Nephron (organoid): Measurements from ENCODE around the gene PTPA.
"Not testable (repeated sequence)": the region's sequence is repeated elsewhere in the genome, so short reads cannot be mapped to it uniquely, and the experiment has no call there.

Source experiments
- H3K27ac Mint-ChIP-seq, 3 experiments: 2 replicates each; pipeline ENCODE4 v1.8.0; 2020; ENCODE audit warnings: mixed read lengths in 3 of 3, mild to moderate bottlenecking in 2 of 3, moderate library complexity in 1 of 3
- H3K27me3 Mint-ChIP-seq: 2 replicates; pipeline ENCODE4 v1.8.0; 2021; ENCODE audit warnings: low read depth, mild to moderate bottlenecking, moderate library complexity, mixed read lengths
- H3K36me3 Mint-ChIP-seq: 2 replicates; pipeline ENCODE4 v1.8.0; 2020; ENCODE audit warnings: low read depth, mixed read lengths
- H3K4me1 Mint-ChIP-seq: 2 replicates; pipeline ENCODE4 v1.8.0; 2020; ENCODE audit warnings: mixed read lengths
- H3K4me3 Mint-ChIP-seq, 3 experiments: 2 replicates each; pipeline ENCODE4 v1.8.0; 2020; ENCODE audit warnings: mild to moderate bottlenecking in 3 of 3, mixed read lengths in 3 of 3, moderate library complexity in 2 of 3
- H3K9me3 Mint-ChIP-seq: 2 replicates; pipeline ENCODE4 v1.8.0; 2020; ENCODE audit warnings: mixed read lengths
- CTCF ChIP-seq, 3 experiments: fragments of 200-600 bp; sonication (generic); IDR thresholded peaks; one replicate each; pipeline ENCODE4 v1.5.0; 2021; ENCODE audit warnings: antibody characterized with exemption in 3 of 3; ENCODE audit not compliant: unreplicated experiment in 3 of 3

The PTPA gene

GRCh38 chr9:129126749-129127618, 15.8 kb downstream of the PTPA start:
- no peaks in the 10 kb centered on the region for H3K27me3 Mint-ChIP-seq

GRCh38 chr9:129128689-129129088, 17.5 kb downstream of the PTPA start:
- H3K9me3 Mint-ChIP-seq: no peaks in the 10 kb centered on the region

More at GRCh38 chr9:129126749-129127618, 15.8 kb downstream of the PTPA start:
- H3K9me3 Mint-ChIP-seq: no peaks in the 10 kb centered on the region
- peaks cover 62% of the 10 kb centered on the region for H3K36me3 Mint-ChIP-seq
- H3K4me3 Mint-ChIP-seq: no peak overlapping the region
- H3K4me1 Mint-ChIP-seq: no peaks in the 10 kb centered on the region
- peak overlapping the region in 1 of 3 experiments; percentile 12 for H3K27ac Mint-ChIP-seq
- no peak for TF ChIP-seq CTCF (IDR thresholded peaks at IDR 0.05; ENCODE audit: unreplicated experiment in 3 of 3)

GRCh38 chr9:129130271-129130670, 19.1 kb downstream of the PTPA start:
- not testable (repeated sequence) for H3K27ac Mint-ChIP-seq, H3K4me1 Mint-ChIP-seq, H3K27me3 Mint-ChIP-seq, H3K9me3 Mint-ChIP-seq, H3K4me3 Mint-ChIP-seq
- peaks cover 61% of the 10 kb centered on the region for H3K36me3 Mint-ChIP-seq

More at GRCh38 chr9:129128689-129129088, 17.5 kb downstream of the PTPA start:
- TF ChIP-seq CTCF (IDR thresholded peaks at IDR 0.05; ENCODE audit: unreplicated experiment in 3 of 3): no peak
- Mint-ChIP-seq H3K27me3 (no peaks in the 10 kb centered on the region), H3K36me3 (peaks cover 61% of the 10 kb centered on the region), H3K4me3 (no peak overlapping the region), H3K27ac (no peak overlapping the region), H3K4me1 (no peaks in the 10 kb centered on the region)

- H3K36me3 Mint-ChIP-seq: peaks cover 64% of the 10 kb centered on the region
- no peak overlapping the region for H3K27ac Mint-ChIP-seq
- H3K4me3 Mint-ChIP-seq: no peak overlapping the region
- no peaks in the 10 kb centered on the region for H3K9me3 Mint-ChIP-seq
- H3K4me1 Mint-ChIP-seq: no peaks in the 10 kb centered on the region
- H3K27me3 Mint-ChIP-seq: no peaks in the 10 kb centered on the region
- no peak for TF ChIP-seq CTCF (IDR thresholded peaks at IDR 0.05; ENCODE audit: unreplicated experiment in 3 of 3)
These were observed 19.6 kb downstream of the PTPA start for GRCh38 chr9:129130791-129131190.

- H3K4me3 Mint-ChIP-seq: no peak overlapping the region
- H3K4me1 Mint-ChIP-seq: no peaks in the 10 kb centered on the region
- H3K9me3 Mint-ChIP-seq: no peaks in the 10 kb centered on the region
- TF ChIP-seq CTCF (IDR thresholded peaks at IDR 0.05; ENCODE audit: unreplicated experiment in 3 of 3): peak; percentile 96 to 98 (median 98)
- peak overlapping the region in 1 of 3 experiments; percentile 43 for H3K27ac Mint-ChIP-seq
- peaks cover 61% of the 10 kb centered on the region for H3K36me3 Mint-ChIP-seq
- H3K27me3 Mint-ChIP-seq: no peaks in the 10 kb centered on the region
These were observed 20.3 kb downstream of the PTPA start for GRCh38 chr9:129131300-129132145.

GRCh38 chr9:129133082-129133481, 21.9 kb downstream of the PTPA start:
- Mint-ChIP-seq H3K4me3 (no peak overlapping the region), H3K36me3 (peaks cover 51% of the 10 kb centered on the region), H3K27me3 (no peaks in the 10 kb centered on the region), H3K9me3 (no peaks in the 10 kb centered on the region), H3K27ac (no peak overlapping the region), H3K4me1 (peaks cover 11% of the 10 kb centered on the region)
- TF ChIP-seq CTCF (IDR thresholded peaks at IDR 0.05; ENCODE audit: unreplicated experiment in 3 of 3): no peak
